AG09319 (cell line): ENCODE measurements around the gene PPM1J.
A peak's percentile ranks its signal among the peaks of the same experiment; 100 is the strongest.

ENCODE experiments used
- DNase-seq: peaks from one replicate; pipeline ENCODE4 v3.0.0-alpha.2; 2010; ENCODE audit warnings: low read depth; ENCODE audit errors: extremely low read depth
- TF ChIP-seq, protein P1 (sequence below): IDR thresholded peaks from 2 replicates; pipeline ENCODE4 v1.5.1; 2011; ENCODE audit warnings: low read depth, mild to moderate bottlenecking, inconsistent platforms, low read length, moderate library complexity

The PPM1J gene

DNA sequence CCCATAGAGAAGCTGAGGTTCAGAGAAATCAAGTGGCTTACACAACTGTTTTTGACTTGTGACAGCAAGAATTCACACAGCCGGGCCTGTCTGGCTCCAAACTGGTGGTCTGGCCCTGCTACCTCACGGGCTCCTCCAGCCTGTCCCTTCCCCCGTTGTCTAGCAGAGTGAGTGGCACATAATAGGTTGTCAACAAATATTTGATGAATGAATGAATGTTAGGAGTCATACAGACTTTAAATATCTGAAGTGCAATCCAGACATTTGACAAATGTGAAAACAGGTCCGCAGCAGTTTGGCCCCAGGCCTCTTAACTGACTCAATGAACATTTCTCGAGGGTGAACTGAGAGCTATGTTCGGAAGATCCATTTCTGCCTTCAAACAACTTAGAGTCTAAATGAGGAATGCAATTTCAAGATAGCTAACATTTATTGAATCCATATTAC is 7.1 kb downstream of the PPM1J start:
- DNase-seq: no peak
- TF ChIP-seq, protein P1, sequence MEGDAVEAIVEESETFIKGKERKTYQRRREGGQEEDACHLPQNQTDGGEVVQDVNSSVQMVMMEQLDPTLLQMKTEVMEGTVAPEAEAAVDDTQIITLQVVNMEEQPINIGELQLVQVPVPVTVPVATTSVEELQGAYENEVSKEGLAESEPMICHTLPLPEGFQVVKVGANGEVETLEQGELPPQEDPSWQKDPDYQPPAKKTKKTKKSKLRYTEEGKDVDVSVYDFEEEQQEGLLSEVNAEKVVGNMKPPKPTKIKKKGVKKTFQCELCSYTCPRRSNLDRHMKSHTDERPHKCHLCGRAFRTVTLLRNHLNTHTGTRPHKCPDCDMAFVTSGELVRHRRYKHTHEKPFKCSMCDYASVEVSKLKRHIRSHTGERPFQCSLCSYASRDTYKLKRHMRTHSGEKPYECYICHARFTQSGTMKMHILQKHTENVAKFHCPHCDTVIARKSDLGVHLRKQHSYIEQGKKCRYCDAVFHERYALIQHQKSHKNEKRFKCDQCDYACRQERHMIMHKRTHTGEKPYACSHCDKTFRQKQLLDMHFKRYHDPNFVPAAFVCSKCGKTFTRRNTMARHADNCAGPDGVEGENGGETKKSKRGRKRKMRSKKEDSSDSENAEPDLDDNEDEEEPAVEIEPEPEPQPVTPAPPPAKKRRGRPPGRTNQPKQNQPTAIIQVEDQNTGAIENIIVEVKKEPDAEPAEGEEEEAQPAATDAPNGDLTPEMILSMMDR: no peak

DNA sequence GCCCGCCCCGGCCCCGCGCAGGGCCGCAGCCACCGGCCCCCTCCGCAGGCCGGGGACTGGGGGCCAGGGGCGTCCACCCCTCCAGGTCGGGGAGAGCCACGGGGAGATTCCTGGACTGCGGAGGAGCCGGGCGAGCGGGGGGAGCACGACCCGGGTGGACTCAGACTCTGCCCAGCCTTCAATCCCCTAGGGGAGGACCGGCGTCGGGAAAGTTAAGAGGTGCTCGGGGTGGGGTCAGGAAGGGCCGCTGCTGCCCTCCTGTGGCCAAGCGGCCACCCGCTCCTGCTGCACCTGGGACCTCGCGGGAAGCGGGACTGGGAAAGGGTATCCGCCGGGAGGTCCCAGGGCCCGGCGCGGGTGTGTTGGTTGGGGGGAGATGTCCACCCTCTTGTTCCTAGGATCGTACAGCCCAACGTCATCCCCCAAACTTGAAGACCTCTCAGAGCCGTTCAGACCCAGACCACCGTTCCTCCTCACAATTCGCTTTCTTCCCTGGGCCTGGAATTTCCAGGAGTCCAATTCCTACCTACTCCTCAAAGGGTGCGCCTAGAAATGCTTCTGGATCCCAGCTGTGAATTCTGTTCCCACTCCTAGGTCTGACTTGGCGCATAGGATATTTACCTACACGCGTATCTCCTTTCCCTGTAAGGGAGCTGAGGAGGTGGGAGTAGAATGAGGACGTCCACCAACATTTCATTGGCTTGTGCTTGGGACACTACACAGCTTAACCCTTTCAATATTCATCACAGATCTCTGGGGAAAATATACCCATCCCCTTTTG is 7.7 kb downstream of the PPM1J start:
- DNase-seq: peak; percentile 62
- TF ChIP-seq, protein P1: peak; percentile 88

DNA sequence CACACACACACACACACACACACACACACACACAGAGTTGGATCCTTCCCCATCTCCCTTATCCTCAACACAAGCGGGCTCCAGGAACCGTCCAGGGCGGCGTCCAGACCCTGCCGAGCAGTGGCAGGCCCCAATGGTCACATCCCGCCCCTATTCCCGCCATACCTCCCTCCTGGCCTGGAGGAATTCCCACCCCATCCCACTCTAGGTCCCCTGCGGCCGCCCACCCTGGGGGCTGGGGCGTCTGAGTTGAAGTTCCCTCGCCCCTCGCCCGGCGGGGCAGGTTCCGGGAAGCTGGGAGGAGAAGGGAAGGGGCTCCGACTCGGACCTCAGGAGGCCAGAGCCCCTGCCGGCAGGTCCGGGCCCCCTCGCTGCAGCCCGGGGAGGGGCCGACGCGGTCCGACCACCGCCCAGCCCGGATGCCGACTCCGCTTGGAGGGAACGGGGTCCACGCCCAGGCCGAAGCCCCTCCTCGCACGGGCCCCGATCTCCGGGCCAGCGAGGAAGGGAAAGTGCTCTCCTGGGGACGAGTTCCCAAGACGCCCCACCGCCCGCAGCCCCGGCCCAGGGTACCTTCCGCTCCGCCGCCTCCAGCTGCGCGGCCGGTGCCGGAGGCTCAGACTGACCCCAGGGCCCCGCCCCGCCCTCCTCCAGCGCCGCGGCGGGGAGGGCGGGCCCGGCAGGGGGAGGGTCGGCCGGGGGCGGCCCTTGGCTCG is 8.5 kb downstream of the PPM1J start, which contains the start of gene RHOC:
RHOC (minus strand) TSS at position 623 of the 716 bp plus-strand sequence. CDS start 3,328 bp downstream, outside the sequence.
- TF ChIP-seq, protein P1: no peak
- peak; percentile 18 for DNase-seq

DNA sequence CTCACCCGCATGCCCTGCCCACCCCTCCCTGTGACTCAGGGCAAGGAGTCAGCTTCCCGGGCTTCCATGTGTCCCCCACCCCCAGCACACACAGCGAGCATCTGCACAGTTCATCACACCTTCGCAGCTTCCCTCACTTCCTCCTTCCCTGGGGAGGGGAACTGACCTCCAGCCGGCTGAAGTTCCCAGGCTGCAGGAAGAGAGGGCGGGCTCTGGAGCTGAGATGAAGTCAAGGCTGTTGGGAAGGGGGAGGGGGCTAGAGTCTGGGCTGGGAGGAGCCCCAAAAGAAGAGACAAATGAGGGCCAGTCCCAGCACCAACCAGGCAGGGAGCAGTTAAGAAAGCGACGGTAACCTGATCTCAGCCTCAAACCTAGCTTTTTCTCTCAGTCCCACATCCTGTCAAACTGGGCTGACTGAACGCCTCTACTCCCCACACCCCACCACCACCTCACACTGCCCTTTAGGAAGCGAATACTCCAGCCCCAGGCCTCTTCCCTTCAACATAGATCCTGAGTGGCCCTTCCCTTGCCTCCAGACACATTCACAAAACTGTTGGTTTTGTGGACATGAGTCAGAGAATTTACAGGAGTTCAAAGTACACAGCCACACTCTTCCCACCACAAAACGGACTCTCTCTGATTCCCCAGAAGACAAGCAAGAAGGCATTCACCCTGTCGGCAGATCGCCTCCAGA is 10.1 kb downstream of the PPM1J start:
- peak; percentile 90 for DNase-seq
- TF ChIP-seq, protein P1: no peak

DNA sequence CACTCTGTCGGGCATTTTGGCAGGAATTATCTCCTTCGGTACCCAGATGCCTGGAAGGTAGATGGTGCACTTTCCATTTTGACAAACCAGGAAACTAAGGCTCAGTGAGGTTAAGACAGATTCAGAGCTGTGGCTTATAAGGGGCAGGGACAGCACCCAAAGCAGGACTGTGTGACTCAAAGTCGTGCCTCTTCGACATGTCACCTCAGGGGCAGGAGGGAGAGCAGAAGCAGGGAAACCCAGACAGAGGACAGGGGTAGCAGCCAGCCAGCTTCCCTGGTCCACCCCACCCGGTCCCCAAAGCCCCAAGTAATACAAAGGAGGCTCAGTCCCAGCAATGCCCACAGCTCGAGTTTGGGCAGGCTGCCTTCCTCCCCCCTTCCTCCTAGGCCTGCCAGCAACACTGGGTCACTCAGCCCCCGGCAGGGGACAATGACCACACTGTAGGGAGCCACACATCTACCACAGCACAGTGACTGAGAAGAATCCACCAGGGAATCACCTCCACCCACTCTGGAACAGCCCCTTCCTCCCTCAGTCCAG is 10.7 kb downstream of the PPM1J start:
- TF ChIP-seq, protein P1: no peak
- DNase-seq: no peak

DNA sequence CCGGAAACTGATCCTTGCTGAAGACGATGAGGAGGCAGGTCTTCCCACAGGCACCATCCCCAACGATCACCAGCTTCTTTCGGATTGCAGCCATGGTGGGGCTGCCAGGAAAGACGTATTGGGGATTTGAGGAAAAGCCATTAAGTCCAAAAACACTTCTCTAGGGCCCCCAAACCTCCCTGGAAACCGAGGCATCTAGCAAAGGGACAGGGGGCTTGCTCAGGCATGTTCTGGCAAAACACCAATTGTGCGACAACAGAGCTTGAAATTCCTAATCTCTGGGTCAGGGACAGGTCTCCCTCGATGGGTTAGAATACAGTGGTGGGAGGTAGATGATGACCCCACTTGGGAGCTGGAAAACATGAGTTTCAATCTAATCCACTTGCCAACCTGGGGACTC is 11.4 kb downstream of the PPM1J start:
- TF ChIP-seq, protein P1: no peak
- no peak for DNase-seq
